Breast epithelium (tissue), 3 donors: ENCODE measurements around the gene ATP13A5.

Experiments
- CTCF ChIP-seq, 3 donors: fragments of 450-650 bp; IDR thresholded peaks; one replicate each; pipeline ENCODE4 v1.5.1; 2016 to 2017; ENCODE audit warnings: antibody characterized with exemption in 3 of 3, mild to moderate bottlenecking in 3 of 3, moderate library complexity in 3 of 3
- POLR2A ChIP-seq: fragments of 450-650 bp; IDR thresholded peaks from one replicate; pipeline ENCODE4 v1.6.1; 2016; ENCODE audit warnings: antibody characterized with exemption, mild to moderate bottlenecking, moderate library complexity
- POLR2AphosphoS5 ChIP-seq, 3 donors: sonication (generic); formaldehyde crosslinking; IDR thresholded peaks; one replicate each; pipeline ENCODE4 v1.6.1; 2017; ENCODE audit warnings: antibody characterized with exemption in 3 of 3

GRCh38 chr3:193375614-193376013, 2.9 kb downstream of the ATP13A5 start:
- TF ChIP-seq CTCF (IDR thresholded peaks at IDR 0.05) (no peak), POLR2A (no peak), POLR2AphosphoS5 (IDR thresholded peaks at IDR 0.05) (no peak)
